H9 (cell line): ENCODE data around the gene SNAP47. TPM values are rescaled to one million over a fixed set of nuclear protein-coding genes. Genes with fewer than 3 reads are reported as not detected.

Experiments used
- DNase-seq: peaks from one replicate; pipeline ENCODE4 v3.0.0-alpha.2; 2017
- H2AFZ ChIP-seq: one replicate; pipeline ENCODE4 v1.6.1; 2013; ENCODE audit warnings: mild to moderate bottlenecking, low read length, control low read depth, moderate library complexity
- H2AK5ac ChIP-seq: 2 replicates; pipeline ENCODE4 v1.6.1; 2013; ENCODE audit warnings: low read length, control low read depth, mixed read lengths; ENCODE audit not compliant: insufficient read length
- H2BK120ac ChIP-seq: one replicate; pipeline ENCODE4 v1.6.1; 2013; ENCODE audit warnings: low read depth, mild to moderate bottlenecking, low read length, control low read depth, inconsistent platforms; ENCODE audit not compliant: poor library complexity, severe bottlenecking
- H2BK12ac ChIP-seq: 2 replicates; pipeline ENCODE4 v1.6.1; 2013; ENCODE audit warnings: low read length, control low read depth, mixed read lengths, low read depth; ENCODE audit not compliant: insufficient read length
- H2BK15ac ChIP-seq: 2 replicates; pipeline ENCODE4 v1.6.1; 2013; ENCODE audit warnings: low read depth, low read length, control low read depth
- H2BK20ac ChIP-seq: one replicate; pipeline ENCODE4 v1.6.1; 2013; ENCODE audit warnings: low read depth, mild to moderate bottlenecking, low read length, control low read depth, inconsistent platforms; ENCODE audit not compliant: poor library complexity, severe bottlenecking
- H2BK5ac ChIP-seq: 2 replicates; pipeline ENCODE4 v1.6.1; 2013; ENCODE audit warnings: low read length, control low read depth, mixed read lengths; ENCODE audit not compliant: insufficient read length
- H3K14ac ChIP-seq: 2 replicates; pipeline ENCODE4 v1.6.1; 2013; ENCODE audit warnings: low read length, control low read depth; ENCODE audit not compliant: insufficient read depth
- H3K18ac ChIP-seq: 2 replicates; pipeline ENCODE4 v1.6.1; 2013; ENCODE audit warnings: low read depth, mild to moderate bottlenecking, mixed read lengths, low read length, control low read depth; ENCODE audit not compliant: insufficient read length
- H3K23ac ChIP-seq: 2 replicates; pipeline ENCODE4 v1.6.1; 2013; ENCODE audit warnings: low read length, control low read depth, mixed read lengths, low read depth; ENCODE audit not compliant: insufficient read length
- H3K23me2 ChIP-seq: 2 replicates; pipeline ENCODE4 v1.6.1; 2013; ENCODE audit warnings: low read depth, mild to moderate bottlenecking, mixed read lengths, low read length, control low read depth; ENCODE audit not compliant: insufficient read length, poor library complexity, severe bottlenecking
- H3K27ac ChIP-seq: 2 replicates; pipeline ENCODE4 v1.5.1; 2013; ENCODE audit warnings: low read length, control low read depth, mixed read lengths, low read depth; ENCODE audit not compliant: insufficient read length
- H3K27me3 ChIP-seq: 2 replicates; pipeline ENCODE4 v1.6.1; 2013; ENCODE audit warnings: low read length, control low read depth, inconsistent platforms; ENCODE audit not compliant: insufficient read depth
- H3K4ac ChIP-seq: 2 replicates; pipeline ENCODE4 v1.6.1; 2013; ENCODE audit warnings: low read depth, mild to moderate bottlenecking, control low read depth, inconsistent platforms, low read length, moderate library complexity
- H3K4me1 ChIP-seq: 2 replicates; pipeline ENCODE4 v1.6.1; 2013; ENCODE audit warnings: low read length, control low read depth, inconsistent platforms; ENCODE audit not compliant: insufficient read depth
- H3K4me2 ChIP-seq: 2 replicates; pipeline ENCODE4 v1.6.1; 2013; ENCODE audit warnings: low read length, control low read depth, mixed read lengths; ENCODE audit not compliant: insufficient read length, insufficient read depth
- H3K56ac ChIP-seq: 2 replicates; pipeline ENCODE4 v1.6.1; 2013; ENCODE audit warnings: low read depth, mild to moderate bottlenecking, mixed read lengths, low read length, control low read depth; ENCODE audit not compliant: insufficient read length
- H3K79me1 ChIP-seq: 2 replicates; pipeline ENCODE4 v1.6.1; 2013; ENCODE audit warnings: low read depth, mild to moderate bottlenecking, moderate library complexity, low read length, control low read depth, inconsistent platforms; ENCODE audit not compliant: insufficient read depth, poor library complexity, severe bottlenecking
- H3K79me2 ChIP-seq: 2 replicates; pipeline ENCODE4 v1.6.1; 2013; ENCODE audit warnings: low read length, control low read depth, inconsistent platforms; ENCODE audit not compliant: insufficient read depth
- H3K9ac ChIP-seq: 2 replicates; pipeline ENCODE4 v1.6.1; 2013; ENCODE audit warnings: low read length, control low read depth, mixed read lengths; ENCODE audit not compliant: insufficient read length; ENCODE audit errors: extremely low read depth
- H3K9me3 ChIP-seq: one replicate; pipeline ENCODE4 v1.6.1; 2013; ENCODE audit warnings: low read depth, low read length, inconsistent platforms; ENCODE audit not compliant: control insufficient read depth
- H3T11ph ChIP-seq: one replicate; pipeline ENCODE4 v1.6.1; 2013; ENCODE audit warnings: mild to moderate bottlenecking, low read length, control low read depth, inconsistent platforms
- H4K20me1 ChIP-seq: one replicate; pipeline ENCODE4 v1.6.1; 2013; ENCODE audit not compliant: control insufficient read depth, insufficient read length, insufficient read depth
- H4K5ac ChIP-seq: 2 replicates; pipeline ENCODE4 v1.6.1; 2013; ENCODE audit warnings: low read depth, mild to moderate bottlenecking, mixed read lengths, low read length, control low read depth; ENCODE audit not compliant: insufficient read length
- H4K8ac ChIP-seq: replicated peaks from 2 replicates; pipeline ENCODE4 v1.6.1; 2013; ENCODE audit warnings: low read length, control low read depth, mixed read lengths, low read depth; ENCODE audit not compliant: insufficient read length
- H4K91ac ChIP-seq: 2 replicates; pipeline ENCODE4 v1.6.1; 2013; ENCODE audit warnings: low read depth, mild to moderate bottlenecking, moderate library complexity, mixed read lengths, low read length, control low read depth; ENCODE audit not compliant: insufficient read length
- H3K27ac Mint-ChIP-seq, 3 experiments: 2 replicates in 2 of 3; 3 replicates in 1 of 3; pipeline ENCODE4 v1.8.0; 2020 to 2021; ENCODE audit warnings: mixed read lengths in 3 of 3, mild to moderate bottlenecking in 1 of 3, moderate library complexity in 1 of 3
- H3K27me3 Mint-ChIP-seq: 2 replicates; pipeline ENCODE4 v1.8.0; 2021; ENCODE audit warnings: low read depth, mild to moderate bottlenecking, moderate library complexity, mixed read lengths
- H3K36me3 Mint-ChIP-seq, 3 experiments: 2 replicates in 2 of 3; 3 replicates in 1 of 3; pipeline ENCODE4 v1.8.0; 2020 to 2021; ENCODE audit warnings: low read depth in 3 of 3, mixed read lengths in 3 of 3; ENCODE audit not compliant: insufficient read depth in 1 of 3
- H3K4me1 Mint-ChIP-seq, 2 experiments: 2 replicates each; pipeline ENCODE4 v1.8.0; 2020; ENCODE audit warnings: mixed read lengths in 2 of 2
- H3K4me3 Mint-ChIP-seq, 2 experiments: 2 replicates in 1 of 2; 3 replicates in 1 of 2; pipeline ENCODE4 v1.8.0; 2020 to 2021; ENCODE audit warnings: mild to moderate bottlenecking in 2 of 2, mixed read lengths in 2 of 2, moderate library complexity in 1 of 2
- H3K9me3 Mint-ChIP-seq, 2 experiments: 2 replicates in 1 of 2; 3 replicates in 1 of 2; pipeline ENCODE4 v1.8.0; 2020; ENCODE audit warnings: mild to moderate bottlenecking in 2 of 2, mixed read lengths in 2 of 2, moderate library complexity in 1 of 2
- CTCF ChIP-seq: fragments of 200-600 bp; sonication (generic); conservative IDR thresholded peaks from 3 replicates; pipeline ENCODE4 v1.8.0; 2021; ENCODE audit warnings: antibody characterized with exemption, mild to moderate bottlenecking
- WGBS: extraction: QIAGEN DNeasy Blood & Tissue Kit; methylation state at CpG from one replicate; pipeline ENCODE4 v1.1.7; 2013; ENCODE audit warnings: missing lambda C conversion rate, low lambda C conversion rate, mixed read lengths; ENCODE audit not compliant: insufficient read length; ENCODE audit errors: extremely low coverage; 5-methylcytosine and 5-hydroxymethylcytosine counted together
- total RNA-seq: library from RNA; stranded (reverse); gene quantifications from 2 replicates; pipeline ENCODE4 v1.2.1, GENCODE V29; 2021

SNAP47 gene
- total RNA-seq, 1 experiment from 2014 or later: 44.1 TPM

- H3K18ac ChIP-seq: no peak overlapping the region
- H3K27me3 ChIP-seq: peaks cover 3% of the 10 kb centered on the region; the same call in 1 of the 2 replicates
- no peak overlapping the region for H2AK5ac ChIP-seq
- no peak for DNase-seq
- no peak overlapping the region for H4K8ac ChIP-seq
- no peak for TF ChIP-seq CTCF
- no peak overlapping the region for H4K5ac ChIP-seq
- H2AFZ ChIP-seq: no peak overlapping the region
- Mint-ChIP-seq H3K4me1 (peaks cover 3 to 4% of the 10 kb centered on the region in 2 experiments; a peak in 3 of 4 replicates), H3K4me3 (no peak overlapping the region), H3K36me3 (peaks cover 0 to 11% (median 8%) of the 10 kb centered on the region in 3 experiments; a peak in 4 of 7 replicates), H3K27ac (peak overlapping the region in 1 of 3 experiments; percentile 52; a peak in 1 of 7 replicates), H3K9me3 (no peaks in the 10 kb centered on the region), H3K27me3 (peaks cover 18% of the 10 kb centered on the region)
- H3T11ph ChIP-seq: no peak overlapping the region
- no peak overlapping the region for H2BK120ac ChIP-seq
- H3K14ac ChIP-seq: no peak overlapping the region
- H3K4me2 ChIP-seq: no peak overlapping the region
- no peak overlapping the region for H4K91ac ChIP-seq
- H2BK5ac ChIP-seq: no peak overlapping the region
- no peak overlapping the region for H2BK15ac ChIP-seq
- peaks cover under 1% of the 10 kb centered on the region for H3K23me2 ChIP-seq
- H3K9me3 ChIP-seq: no peaks in the 10 kb centered on the region
- H3K4ac ChIP-seq: no peak overlapping the region
- H4K20me1 ChIP-seq: no peaks in the 10 kb centered on the region
- H2BK20ac ChIP-seq: no peak overlapping the region
- H3K23ac ChIP-seq: no peak overlapping the region
- H2BK12ac ChIP-seq: no peak overlapping the region
- no peaks in the 10 kb centered on the region for H3K4me1 ChIP-seq
- WGBS: no CpG with 5 or more reads among the region's 4 CpGs
- H3K27ac ChIP-seq: no peak overlapping the region
- no peaks in the 10 kb centered on the region for H3K79me2 ChIP-seq
- no peaks in the 10 kb centered on the region for H3K79me1 ChIP-seq
- H3K9ac ChIP-seq: no peak overlapping the region
- no peak overlapping the region for H3K56ac ChIP-seq
Observed at GRCh38 chr1:227782226-227782625, 47.0 kb downstream of the SNAP47 start.
